Left lung (tissue), 10 donors: ENCODE data around the gene LCN10. TPM values are rescaled to one million over a fixed set of nuclear protein-coding genes. Genes with fewer than 3 reads are reported as not detected.
A peak's percentile ranks its signal among the peaks of the same experiment; 100 is the strongest.

Experiments
- ATAC-seq: fragments of 200-7000 bp; cut with Tn5 transposase; one replicate; pipeline ENCODE4 v1.9.1; 2020; ENCODE audit warnings: moderate library complexity
- DNase-seq, 4 donors: peaks; one replicate each; pipeline ENCODE4 v3.0.0-alpha.2; 2013 to 2020
- H3K27ac ChIP-seq, 2 donors: fragments of 200-600 bp; sonication (generic) in 1 of 2; one replicate each; pipeline versions ENCODE4 v1.5.0 to v1.8.0; 2020 to 2021
- H3K27me3 ChIP-seq, 2 donors: fragments of 200-600 bp; sonication (generic) in 1 of 2; one replicate each; pipeline versions ENCODE4 v1.5.0 to v1.8.0; 2020 to 2021
- H3K36me3 ChIP-seq, 2 donors: fragments of 200-600 bp; sonication (generic) in 1 of 2; one replicate each; pipeline versions ENCODE4 v1.5.0 to v1.8.0; 2020 to 2021
- H3K4me1 ChIP-seq, 2 donors: fragments of 200-600 bp; one replicate each; pipeline ENCODE4 v1.8.0; 2021
- H3K4me3 ChIP-seq, 2 donors: fragments of 200-600 bp; sonication (generic) in 1 of 2; one replicate each; pipeline versions ENCODE4 v1.5.0 to v1.8.0; 2020 to 2021; ENCODE audit warnings: mild to moderate bottlenecking in 1 of 2
- H3K9me3 ChIP-seq, 2 donors: fragments of 200-600 bp; sonication (generic) in 1 of 2; one replicate each; pipeline versions ENCODE4 v1.5.0 to v1.8.0; 2020 to 2021
- intact Hi-C, 2 donors: fragments of 100-400 bp; cut with DNase I; formaldehyde crosslinking; loops; one replicate each; pipeline versions ENCODE4 v1.11.2 to v1.14.2; 2022
- polyA plus RNA-seq, 6 donors: library from polyadenylated mRNA; unstranded; fragments of 120-200 nt; gene quantifications; one replicate each; pipeline ENCODE4 v1.2.1, GENCODE V29; 2013; ENCODE audit not compliant: insufficient read length in 6 of 6
- total RNA-seq, 2 donors: library from RNA; stranded (reverse); fragmentation: NEBNext Ultra II Directional; extraction: Animal tissue kit (Norgen Biotek cat#: 25700); gene quantifications; one replicate each; pipeline ENCODE4 v1.2.1, GENCODE V29; 2021
- TF ChIP-seq, protein P1 (sequence below), 2 donors: fragments of 200-600 bp; sonication (generic) in 1 of 2; IDR thresholded peaks; one replicate each; pipeline versions ENCODE4 v1.5.0 to v1.8.0; 2021; ENCODE audit warnings: antibody characterized with exemption in 2 of 2
- donor health status: DM: no; HTN: yes; CAD: no.
- donor health status: DM: no; HTN: no; CAD: no.

The LCN10 gene
- total and polyA plus RNA-seq, 8 donors = 0.11 to 10.0 (median 0.28) TPM; not detected in 2

GRCh38 chr9:136740069-136740468, 2.7 kb downstream of the LCN10 start:
- Histone ChIP-seq H3K27me3 (peaks cover 16 to 53% of the 10 kb centered on the region in 2 donors), H3K36me3 (no peaks in the 10 kb centered on the region), H3K4me1 (peaks cover 15 to 20% of the 10 kb centered on the region in 2 donors), H3K27ac (no peak overlapping the region), H3K9me3 (no peaks in the 10 kb centered on the region), H3K4me3 (no peak overlapping the region)
- DNase-seq = no peak
- TF ChIP-seq, protein P1, sequence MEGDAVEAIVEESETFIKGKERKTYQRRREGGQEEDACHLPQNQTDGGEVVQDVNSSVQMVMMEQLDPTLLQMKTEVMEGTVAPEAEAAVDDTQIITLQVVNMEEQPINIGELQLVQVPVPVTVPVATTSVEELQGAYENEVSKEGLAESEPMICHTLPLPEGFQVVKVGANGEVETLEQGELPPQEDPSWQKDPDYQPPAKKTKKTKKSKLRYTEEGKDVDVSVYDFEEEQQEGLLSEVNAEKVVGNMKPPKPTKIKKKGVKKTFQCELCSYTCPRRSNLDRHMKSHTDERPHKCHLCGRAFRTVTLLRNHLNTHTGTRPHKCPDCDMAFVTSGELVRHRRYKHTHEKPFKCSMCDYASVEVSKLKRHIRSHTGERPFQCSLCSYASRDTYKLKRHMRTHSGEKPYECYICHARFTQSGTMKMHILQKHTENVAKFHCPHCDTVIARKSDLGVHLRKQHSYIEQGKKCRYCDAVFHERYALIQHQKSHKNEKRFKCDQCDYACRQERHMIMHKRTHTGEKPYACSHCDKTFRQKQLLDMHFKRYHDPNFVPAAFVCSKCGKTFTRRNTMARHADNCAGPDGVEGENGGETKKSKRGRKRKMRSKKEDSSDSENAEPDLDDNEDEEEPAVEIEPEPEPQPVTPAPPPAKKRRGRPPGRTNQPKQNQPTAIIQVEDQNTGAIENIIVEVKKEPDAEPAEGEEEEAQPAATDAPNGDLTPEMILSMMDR (IDR thresholded peaks at IDR 0.05) = no peak
- intact Hi-C loops = no loop called here
- ATAC-seq = no peak

DNA sequence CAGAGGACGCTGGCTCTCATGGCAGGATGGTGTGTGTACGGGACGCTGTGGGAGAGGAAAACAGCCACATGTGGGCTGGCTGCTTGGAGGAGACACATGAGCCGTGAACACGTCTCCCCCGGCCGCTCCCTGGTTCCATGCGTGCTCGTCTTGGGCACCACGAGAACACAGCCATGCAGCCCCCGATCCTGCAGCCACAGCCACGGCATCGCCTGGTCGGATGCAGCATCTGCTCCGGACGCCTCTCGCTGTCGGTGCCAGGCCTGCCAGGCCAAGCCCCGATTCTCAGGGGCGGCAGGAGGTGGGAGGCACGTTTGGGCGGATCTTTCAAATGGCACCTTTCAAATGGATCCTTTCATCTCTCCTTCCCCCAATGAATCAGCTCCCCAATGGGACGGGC, 3.2 kb downstream of the LCN10 start:
- H3K27me3 ChIP-seq = peaks cover 16 to 53% of the 10 kb centered on the region in 2 donors
- no peak overlapping the region for H3K4me3 ChIP-seq
- H3K4me1 ChIP-seq = peaks cover 15 to 20% of the 10 kb centered on the region in 2 donors
- H3K27ac ChIP-seq = no peak overlapping the region
- TF ChIP-seq, protein P1 (IDR thresholded peaks at IDR 0.05) = no peak
- ATAC-seq = no peak
- intact Hi-C loops = no loop called here
- no peaks in the 10 kb centered on the region for H3K9me3 ChIP-seq
- peak in 1 of 4 donors; percentile 76 for DNase-seq
- no peaks in the 10 kb centered on the region for H3K36me3 ChIP-seq

- DNase-seq (no peak), ATAC-seq (no peak)
- TF ChIP-seq, protein P1 (IDR thresholded peaks at IDR 0.05) = no peak
- Histone ChIP-seq H3K4me3 (no peak overlapping the region), H3K27ac (no peak overlapping the region), H3K27me3 (peaks cover 16 to 49% of the 10 kb centered on the region in 2 donors), H3K9me3 (no peaks in the 10 kb centered on the region), H3K36me3 (no peaks in the 10 kb centered on the region), H3K4me1 (peaks cover 15 to 20% of the 10 kb centered on the region in 2 donors)
- intact Hi-C loops = no loop called here
Measured at GRCh38 chr9:136738960-136739359, 3.8 kb downstream of the LCN10 start.

DNA sequence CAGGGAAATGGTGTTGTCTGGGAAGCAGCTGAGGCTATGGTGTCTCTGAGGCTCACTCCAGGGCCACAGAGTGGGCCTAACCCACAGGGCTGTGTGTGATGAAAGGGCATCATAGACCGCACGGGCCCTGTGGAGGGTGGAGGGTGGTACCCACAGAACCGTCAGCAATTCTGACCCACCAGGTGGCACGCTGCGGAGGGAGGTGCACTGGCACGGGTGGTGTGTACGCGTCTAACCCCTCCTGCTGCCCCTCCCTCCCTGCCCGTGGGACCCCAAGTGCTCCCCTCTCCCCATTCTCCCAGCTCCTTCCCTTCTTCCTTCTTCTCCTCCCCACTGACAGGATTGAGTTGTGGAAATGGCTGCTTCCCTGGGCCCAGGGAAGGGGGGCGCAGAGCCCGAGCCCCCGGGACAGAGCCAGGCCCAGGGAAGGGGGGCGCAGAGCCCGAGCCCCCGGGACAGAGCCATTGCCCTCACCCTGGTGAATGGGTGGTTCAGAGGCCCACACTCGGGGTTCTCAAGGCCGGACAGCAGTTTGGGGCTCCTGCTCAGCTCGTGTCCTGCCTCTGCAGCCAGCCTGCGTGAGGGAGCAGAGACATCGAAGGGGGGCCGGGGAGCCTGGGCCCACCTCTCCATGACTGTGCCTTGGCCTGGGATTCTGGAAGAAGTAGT, 6.8 kb downstream of the LCN10 start:
- TF ChIP-seq, protein P1 (IDR thresholded peaks at IDR 0.05) = no peak
- ATAC-seq (no peak), DNase-seq (no peak)
- no peaks in the 10 kb centered on the region for H3K9me3 ChIP-seq
- no peak overlapping the region for H3K4me3 ChIP-seq
- H3K4me1 ChIP-seq = peaks cover 2% of the 10 kb centered on the region in 2 donors
- no peak overlapping the region for H3K27ac ChIP-seq
- intact Hi-C loops = no loop called here
- H3K36me3 ChIP-seq = no peaks in the 10 kb centered on the region
- H3K27me3 ChIP-seq = peaks cover 0 to 19% of the 10 kb centered on the region in 2 donors

DNA sequence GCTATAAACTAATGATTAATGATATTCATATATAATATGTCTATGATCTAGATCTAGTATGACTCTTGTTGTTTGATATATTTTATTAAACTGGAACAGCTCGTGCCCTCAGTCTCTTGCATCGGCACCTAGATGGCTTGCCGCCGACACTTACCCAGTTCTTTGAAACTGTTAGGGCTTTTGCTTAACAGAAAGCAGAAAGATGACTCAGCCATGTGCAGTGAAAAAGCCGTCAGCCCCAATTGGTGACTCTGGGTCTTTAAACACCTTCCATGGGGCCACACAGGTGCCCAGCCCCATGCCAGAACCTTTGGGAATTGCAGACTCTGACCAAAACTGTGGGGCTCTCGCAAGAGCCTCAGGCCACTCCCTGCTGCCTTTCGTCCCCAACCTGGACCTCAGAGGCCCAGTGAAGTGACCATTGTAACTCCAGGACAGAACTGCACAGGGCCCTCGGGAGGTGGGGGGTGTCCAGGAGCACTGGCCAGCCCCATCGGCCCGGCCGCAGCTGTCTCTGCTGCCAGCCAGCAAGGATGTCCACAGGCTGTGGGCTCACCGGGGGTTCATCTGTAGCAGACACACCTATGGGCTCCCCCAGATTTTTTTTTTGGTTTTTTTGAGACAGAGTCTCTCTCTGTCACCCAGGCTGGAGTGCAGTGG, 7.8 kb downstream of the LCN10 start:
- DNase-seq (peak in 1 of 4 donors; percentile 54), ATAC-seq (no peak)
- Histone ChIP-seq H3K27me3 (peaks cover 0 to 9% of the 10 kb centered on the region in 2 donors), H3K9me3 (no peaks in the 10 kb centered on the region), H3K4me3 (no peak overlapping the region), H3K36me3 (no peaks in the 10 kb centered on the region), H3K4me1 (no peaks in the 10 kb centered on the region), H3K27ac (no peak overlapping the region)
- TF ChIP-seq, protein P1 (IDR thresholded peaks at IDR 0.05) = no peak
- intact Hi-C loops = no loop called here
